ENCODE measurements around the gene PER2.

The PER2 gene

DNA sequence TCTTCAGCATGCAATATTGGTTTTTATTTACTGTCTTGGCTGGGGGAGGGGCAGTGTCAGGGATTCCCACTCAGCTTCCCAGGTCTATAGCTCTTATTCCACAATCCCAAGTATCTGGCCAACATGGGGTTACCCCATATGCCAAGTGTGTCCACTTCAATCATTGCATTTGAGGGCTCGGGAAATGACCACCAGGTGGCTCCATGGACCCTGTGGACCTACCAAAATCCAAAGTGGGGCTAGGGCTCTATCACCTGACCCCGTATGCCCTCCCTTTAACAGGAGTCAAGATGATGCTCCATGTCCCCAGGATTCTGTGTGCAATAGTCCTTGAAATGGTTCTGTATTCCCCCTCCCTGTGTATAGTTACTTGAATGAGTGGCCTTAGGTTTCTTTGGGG is 19.8 kb upstream of the PER2 start:
- no peak for DNase-seq (ENCODE audit: low read depth in 2 of 2)

DNA sequence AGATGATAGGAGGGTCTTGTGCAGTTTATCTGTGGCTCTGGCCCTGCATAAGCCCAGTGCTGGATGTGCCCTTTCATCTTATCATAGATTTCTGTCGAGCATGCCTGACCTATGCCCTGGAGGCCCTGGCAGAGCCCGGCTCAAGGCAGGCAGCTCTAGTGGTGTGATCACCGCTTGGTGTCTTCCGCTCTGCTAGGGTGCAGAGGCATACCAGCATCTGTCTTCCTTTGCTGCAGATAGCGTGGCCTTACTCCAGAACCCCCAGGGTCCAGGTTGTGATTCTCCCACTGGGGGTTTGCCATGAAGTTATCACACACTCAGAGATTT is 18.2 kb upstream of the PER2 start:
- DNase-seq (ENCODE audit: low read depth in 2 of 2), result no peak

DNA sequence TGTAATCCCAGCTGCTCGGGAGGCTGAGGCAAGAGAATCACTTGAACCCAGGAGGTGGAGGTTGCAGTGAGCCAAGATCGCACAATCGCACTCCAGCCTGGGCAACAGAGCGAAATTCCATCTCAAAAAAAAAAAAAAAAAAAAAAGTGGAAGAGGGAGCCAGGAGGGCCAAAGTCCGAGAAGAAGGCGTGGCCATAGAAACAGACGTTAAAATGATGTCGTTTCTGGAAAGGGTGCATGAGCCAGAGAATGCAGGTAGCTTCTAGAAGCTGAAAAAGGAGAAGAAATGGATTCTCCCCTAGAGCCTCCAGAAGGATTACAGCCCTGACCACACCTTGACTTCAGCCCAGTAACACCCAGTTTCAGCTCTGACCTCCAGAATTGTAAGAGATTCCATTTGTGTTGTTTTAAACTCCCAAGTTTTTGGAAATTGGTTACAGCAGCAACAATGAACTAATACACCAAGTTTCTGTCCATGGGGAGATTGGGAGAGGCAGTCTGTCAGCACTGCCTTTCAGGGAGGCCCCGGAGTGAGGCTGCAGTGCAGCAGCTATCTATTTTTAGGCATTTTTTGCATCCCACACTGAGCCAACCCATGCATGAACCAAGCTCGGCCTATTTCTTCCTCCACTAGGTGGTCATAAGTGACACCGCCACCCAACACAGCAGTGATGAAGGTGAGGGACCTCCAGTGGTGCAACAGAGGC is 17.7 kb upstream of the PER2 start:
- DNase-seq (ENCODE audit: low read depth in 2 of 2), result no peak

DNA sequence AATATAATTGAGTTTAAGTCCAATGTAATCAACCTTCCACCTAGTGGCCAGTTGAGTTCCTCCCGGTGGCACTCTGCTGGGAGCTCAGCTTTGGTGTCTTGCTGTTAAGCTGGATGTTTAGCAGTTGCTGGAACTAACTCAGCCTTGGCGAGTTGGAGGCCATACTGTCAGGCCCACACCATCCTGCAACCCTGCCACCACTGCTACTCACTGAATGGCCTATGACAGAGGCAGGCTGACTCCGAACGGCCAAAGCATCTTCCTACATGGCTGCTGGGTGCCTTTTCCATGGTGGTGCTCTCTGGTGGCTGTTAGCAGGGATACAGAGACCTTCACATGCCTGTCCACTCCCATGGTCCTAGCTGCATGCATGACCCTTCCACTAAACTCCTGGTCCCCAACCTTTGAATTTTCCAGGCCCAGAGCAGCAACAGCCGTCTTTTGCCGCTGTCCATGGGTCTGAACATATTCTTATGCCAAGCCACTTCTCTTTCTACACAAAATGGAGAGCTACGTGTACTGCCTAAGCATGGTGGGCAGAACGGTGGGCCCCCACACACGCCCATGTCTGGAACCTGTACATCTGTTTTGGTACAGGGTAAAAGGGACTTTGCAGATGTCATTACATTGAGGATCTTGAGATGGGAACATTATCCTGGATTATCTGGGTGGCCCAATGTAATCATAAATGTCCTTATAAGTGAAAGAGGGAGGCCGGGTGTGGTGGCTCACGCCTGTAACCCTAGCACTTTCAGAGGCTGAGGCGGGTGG is 16.9 kb upstream of the PER2 start:
- no peak for DNase-seq (ENCODE audit: low read depth in 2 of 2)

DNA sequence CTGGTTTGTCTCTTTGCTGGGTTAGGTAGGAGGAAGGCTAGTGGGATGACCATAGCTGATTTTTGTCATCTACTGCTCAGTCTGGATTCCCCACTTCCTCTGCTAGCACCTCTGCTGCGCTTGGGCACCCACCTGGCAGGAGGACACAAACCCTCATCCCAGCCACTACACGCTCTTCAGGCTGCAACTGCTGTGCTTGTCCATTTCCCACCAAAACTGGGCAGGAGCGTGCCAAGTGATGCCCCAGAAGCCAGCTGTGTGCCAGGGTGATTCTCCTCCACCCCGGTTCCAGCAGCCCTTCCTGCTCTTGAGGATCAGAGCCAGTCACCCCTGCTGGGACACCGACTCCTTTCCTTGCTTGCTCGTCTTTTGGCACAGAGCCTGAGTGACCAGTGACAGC is 15.7 kb upstream of the PER2 start:
- no peak for DNase-seq (ENCODE audit: low read depth in 2 of 2)

DNA sequence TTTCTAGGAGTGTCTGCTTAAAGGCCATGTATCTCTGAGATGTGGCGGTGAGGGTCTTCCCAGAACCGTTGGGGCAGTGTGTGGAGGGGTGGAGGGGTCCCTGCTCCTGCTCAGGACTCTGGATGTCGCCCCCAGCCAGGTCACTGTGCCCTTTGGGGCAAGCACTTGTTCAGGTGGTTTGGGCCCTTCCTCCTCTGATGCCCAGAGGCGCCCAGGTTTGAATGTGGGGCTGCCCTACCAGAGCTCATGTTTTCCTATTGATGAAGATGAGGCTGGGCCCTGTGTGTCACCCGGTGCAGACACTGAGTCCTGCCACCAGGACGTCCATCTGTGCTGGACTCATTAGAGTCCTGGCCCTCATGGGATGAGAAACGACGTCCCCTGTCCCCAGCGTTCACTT is 14.3 kb upstream of the PER2 start:
- DNase-seq (ENCODE audit: low read depth in 2 of 2), result no peak

DNA sequence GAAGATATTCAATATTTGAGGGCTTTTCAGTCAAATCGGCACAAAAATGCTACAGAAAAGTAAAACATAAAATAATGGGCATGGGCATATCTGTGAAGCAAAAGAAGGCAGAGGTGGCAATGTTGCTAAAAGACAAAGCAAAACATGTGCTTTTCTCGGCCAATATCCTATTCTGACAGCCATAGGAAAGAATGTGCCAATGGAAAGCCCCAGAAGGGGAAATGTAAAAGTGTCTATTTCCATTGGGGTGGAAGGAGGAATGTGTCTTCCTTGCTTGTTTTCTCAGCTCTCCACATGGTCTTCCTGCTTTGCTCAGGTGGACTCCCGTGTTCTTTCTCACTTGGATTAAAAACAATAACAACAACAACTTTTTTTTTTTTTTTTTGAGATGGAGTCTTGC is 13.7 kb upstream of the PER2 start:
- no peak for DNase-seq (ENCODE audit: low read depth in 2 of 2)

DNA sequence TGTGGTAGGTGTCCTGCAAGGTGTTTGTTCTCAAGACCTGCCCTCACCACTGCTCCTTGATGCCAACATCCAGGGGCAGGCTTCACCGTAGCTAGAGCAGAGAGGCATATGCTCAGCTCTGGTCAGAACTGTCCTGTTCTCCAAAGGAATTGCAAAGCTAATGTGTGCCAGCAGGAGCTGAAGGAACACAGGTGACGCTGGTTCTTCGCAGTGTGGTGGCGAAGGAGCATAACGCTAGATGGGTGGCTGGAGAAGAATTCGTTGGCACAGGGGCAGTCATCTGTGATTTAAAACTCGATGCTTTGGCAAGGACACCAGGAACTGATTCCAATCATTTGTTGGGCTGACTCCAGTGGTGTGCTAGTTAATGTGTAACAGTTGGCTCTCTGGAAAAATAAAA is 11.4 kb upstream of the PER2 start:
- no peak for DNase-seq (ENCODE audit: low read depth in 2 of 2)

DNA sequence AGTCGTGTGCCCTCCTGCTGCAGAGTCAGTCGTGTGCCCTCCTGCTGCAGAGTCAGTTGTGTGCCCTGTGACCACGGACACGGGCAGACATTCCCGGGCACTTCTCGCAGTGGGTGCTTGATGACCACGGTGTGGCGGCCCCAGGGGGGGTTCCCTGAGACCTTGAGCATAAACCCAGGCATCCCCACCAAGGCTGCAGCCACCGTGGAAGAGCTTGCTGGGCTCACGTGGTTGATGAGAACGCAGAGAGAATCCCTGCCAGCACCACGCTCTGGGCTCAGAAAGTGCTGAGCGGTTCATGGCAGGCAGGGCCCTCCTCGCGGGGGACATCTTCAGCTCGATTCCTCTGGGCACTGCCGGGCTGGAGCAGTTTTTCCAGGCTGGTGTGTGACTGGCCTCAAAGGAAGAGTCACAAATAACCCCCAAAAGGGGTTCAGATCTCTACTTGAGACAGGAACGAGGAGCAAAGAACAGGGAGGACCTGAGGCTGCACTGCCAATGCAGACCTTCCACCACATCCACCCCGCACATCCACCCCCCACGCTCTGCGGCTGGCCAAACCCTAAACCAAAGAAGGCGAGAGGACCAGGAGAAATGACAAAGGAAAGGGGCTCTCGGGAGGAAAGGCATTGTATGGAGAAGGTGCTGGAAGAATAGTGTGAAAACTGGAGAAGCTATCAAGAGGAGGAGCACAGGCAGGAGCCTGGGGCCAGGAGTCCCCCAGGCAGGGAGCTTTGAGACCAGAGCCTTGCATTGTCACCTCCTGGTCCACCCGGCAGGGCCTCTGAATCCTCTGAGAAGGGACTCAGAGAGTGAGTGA is 8.4 kb upstream of the PER2 start:
- DNase-seq (ENCODE audit: low read depth in 2 of 2), result no peak

DNA sequence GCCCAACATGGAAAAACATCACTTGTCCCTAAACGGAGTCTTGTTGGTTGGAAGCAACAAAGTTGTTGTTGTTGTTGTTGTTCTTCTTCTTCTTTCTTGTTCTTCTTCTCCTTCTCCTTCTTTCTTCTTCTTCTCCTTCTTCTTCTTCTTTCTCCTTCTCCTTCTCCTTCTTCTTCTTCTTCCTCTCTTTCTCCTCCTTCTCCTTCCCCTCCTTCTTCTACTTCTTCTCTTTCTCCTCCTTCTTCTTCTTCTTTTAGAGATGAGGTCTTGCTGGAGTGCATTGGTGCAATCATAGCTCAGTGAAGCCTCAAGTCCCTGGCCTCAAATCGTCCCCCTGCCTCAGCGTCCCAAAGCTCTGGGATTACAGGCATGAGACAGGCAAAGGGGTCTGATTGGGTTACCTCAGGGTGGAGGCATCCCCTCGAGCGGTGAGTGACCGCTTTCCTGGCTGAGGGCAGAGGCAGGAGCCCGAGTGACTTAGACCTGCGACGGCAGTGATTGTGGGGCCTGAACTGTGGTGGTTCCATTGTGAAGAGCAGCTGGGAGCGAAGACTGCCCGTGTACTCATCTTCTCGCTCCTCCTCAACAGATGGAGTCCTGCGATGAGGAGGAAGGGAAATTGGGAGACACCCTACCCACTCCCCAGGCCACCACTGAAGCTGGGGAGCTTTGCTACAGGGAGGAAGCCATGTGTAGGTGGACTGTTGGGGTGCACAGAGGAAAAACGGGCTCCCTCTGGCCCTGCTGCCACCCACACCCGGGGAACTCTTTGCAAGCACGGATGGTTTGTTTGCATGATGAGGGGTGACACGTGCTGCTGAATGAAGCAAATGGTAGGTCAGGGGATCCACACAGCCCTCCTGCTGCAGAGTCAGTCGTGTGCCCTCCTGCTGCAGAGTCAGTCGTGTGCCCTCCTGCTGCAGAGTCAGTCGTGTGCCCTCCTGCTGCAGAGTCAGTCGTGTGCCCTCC is 7.0 kb upstream of the PER2 start:
- no peak for DNase-seq (ENCODE audit: low read depth in 2 of 2)

DNA sequence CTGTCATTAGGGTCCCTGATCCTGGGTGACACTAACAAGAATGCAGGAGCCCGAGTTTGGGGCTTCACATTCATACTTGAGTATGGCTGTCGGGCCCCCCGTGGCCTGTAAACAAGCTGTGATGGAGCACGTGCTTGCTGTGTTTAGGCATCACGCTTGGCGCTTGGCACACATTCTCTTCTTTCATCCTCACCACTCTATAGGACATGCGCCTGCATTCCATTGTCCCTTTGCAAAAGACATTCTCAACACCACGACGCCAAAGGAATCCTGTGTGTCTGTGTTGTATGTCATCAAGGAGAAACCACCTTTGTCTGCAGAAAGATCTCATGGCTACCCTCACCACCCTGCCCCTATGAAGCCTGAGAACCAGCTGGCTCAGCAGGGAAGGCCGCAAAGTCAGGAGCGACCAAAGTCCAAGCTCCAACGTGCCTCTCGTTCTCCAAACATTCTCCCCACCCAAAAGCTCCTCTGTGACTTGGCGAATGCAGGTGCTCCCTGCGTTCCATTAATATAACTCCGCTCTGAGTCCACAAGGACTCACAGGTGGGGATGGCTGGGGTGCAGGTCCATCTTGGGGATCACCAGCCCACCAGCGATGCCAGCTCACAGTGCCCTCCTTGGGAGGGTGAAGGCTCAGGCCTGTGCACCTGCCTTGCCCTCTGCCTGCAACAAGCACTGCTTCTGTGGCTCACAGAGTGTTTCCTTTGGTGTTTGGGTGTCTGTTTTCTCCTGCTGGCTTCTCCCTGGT is 6.2 kb upstream of the PER2 start:
- DNase-seq (ENCODE audit: low read depth in 2 of 2), result no peak

DNA sequence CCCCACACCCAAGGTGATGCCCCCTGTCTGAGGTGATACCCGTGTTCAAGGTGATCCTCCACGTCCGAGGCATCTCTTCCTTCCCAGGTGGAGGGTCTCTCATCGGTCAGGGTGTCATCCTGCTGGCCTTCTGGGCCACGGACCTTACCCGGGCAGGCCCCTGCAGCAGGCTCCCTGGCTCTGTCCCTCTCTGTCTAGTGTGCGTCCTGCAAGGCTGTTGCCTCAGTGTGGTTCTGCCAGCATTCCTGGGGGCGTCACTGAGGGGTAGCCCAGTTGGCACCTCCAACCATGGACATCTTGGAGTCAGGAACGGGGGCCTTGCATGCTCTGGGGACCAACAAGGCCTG is 5.6 kb upstream of the PER2 start:
- no peak for DNase-seq (ENCODE audit: low read depth in 2 of 2)

DNA sequence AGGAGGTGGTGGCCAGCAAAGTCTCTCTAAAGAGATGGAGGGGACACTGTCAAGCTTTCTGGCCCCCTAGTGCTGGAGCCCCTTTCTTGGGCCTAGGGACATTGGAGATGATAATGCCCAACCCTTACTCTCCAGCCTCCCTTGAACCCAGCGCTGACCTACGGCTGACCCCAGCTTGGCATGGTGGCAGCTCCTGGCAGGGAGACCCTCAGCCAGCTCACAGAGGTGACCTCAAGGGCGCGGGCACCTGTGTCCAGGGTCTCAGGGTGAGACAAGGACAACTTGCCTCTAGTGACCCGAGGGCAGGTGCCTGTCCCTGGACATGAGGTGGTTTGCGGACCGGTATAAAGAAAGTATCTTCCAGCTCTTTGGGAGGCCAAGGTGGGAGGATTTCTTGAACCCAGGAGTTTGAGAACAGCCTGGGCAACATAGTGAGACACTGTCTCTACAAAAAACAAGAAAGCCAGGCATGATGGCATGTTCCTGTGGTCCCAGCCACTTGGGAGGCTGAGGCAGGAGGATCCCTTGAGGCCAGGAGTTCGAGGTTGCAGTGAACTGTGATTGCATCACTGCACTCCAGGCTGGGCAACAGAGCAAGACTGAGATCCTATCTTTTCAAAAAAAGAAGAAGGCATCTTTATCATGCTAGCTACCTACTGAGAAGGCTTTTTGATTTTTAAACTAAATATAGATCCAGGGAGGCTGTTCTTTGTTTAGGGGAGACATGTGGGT is 3.3 kb upstream of the PER2 start:
- DNase-seq (ENCODE audit: low read depth in 2 of 2), result no peak

DNA sequence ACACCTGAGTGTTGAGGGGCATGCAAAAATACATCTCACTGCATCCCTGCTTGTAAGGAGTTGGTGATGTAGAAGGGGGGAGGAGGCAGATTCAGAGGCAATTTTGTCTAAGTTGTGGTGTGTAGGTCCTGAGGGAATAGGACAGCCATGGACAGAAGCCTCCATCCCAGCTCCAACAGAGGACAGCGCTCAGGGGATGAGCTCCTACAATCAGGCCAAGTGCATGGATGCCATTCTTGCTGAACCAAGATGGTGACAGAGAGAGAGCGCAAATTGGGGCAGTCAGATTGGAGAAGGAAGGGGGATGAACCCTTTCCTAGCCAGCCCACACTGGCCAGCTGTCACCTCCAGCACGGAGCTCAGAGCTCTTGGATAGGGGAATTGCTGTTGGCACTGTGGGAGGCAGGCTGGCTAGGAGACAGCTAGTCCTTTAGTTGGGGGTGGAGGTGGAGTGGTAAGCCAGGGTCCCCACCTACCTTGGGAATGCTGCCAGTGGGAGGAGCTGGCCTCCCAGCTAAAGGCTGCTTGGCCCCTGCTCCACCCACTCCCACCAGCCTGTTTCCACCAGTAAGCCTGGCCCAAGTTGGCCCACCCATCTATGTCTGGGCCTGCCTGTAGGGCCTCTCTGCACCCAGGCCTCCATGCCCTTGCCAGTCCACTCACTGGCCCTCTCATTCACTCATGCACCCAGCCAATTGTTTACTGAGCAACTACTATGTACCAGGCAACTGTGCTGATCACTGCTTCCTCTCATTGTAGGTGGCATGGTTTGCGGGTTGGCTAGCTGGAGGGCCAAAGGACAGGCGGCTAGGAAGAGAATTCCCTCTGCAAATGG is 2.5 kb upstream of the PER2 start:
- no peak for DNase-seq (ENCODE audit: low read depth in 2 of 2)

DNA sequence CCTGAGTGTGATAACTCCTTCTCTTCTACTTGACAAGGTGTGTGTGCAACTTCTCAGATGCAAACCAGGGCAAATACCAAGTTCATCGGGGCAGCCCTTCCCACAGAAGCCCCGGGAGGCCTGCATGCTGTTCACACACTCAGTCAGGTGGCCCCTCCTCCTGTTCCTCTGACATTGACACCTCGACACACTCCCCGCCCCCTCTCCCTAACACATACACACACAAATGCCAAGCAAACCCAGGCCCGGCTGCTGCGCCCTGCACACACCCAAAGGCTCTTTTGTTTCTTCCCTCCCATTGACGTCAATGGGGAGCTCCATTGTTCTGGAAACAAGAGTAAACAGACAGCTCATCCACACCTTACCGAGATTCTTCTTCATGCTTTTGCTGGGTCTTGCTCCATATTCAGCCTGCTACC is 1.7 kb upstream of the PER2 start:
- DNase-seq (ENCODE audit: low read depth in 2 of 2), result no peak

DNA sequence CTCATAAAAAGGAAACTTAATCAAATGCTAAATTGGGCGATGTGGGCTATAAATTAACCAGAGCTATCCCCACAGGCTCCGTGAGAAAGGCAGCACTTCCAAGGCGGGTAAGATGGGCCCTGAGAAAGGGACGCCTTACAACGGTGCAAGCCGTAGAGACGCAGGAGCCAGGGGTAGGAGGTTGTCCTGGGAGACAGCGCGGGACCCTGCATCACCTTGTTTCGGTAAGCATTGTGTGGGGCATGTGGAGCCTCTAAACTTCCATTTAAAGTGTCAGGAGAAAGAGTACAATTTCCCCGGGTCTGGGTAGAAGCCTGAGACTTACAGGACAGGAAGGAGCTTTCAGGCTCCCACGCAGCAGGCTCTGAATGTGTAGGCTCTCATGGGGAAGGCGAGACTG is 1.2 kb upstream of the PER2 start:
- DNase-seq (ENCODE audit: low read depth in 2 of 2), result no peak

DNA sequence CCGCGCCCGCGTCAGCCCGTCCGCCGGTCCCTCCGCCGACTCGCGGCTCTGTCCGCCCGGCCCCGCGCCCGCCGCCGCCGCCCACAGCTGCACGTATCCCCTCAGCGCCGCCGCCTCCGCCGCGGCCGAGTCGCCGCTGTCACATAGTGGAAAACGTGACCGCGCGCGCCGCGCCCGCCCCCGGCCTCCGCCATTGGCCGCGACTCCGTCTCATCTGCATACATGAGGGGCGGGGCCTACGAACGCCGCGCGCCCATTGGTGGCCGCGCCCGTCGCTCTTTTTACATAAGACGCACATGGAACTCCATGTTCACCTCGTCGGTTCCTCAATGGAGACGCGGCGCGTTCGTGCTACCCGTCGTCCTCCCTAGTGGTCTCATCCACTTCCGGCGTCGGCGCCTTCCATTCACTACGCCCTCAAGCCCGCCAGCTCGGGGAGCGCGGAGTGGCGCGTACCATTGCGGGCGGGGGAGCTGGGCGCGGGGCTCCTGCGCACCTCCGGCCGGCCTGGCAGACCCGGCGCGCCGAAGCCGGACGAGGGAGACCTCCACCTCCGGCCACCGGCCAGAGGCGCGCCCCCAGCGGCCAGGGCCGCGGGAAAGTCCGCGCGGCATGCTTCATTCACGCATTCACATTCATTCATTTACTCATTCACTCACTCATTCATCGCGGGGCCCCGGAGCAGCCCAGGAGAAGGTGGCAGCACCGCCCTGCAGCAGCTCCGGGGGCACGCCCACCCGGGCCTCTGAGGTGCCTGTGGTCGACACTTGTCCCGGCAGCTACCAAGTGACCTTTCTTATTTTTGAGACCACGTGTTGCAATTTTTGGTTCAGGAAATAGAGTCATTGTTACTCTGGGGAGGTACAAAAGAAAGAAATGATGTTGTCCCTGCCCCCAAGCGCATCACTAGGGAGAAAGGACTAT is 502 bp upstream of the PER2 start:
- DNase-seq (ENCODE audit: low read depth in 2 of 2), result peak; percentile 94 to 98

DNA sequence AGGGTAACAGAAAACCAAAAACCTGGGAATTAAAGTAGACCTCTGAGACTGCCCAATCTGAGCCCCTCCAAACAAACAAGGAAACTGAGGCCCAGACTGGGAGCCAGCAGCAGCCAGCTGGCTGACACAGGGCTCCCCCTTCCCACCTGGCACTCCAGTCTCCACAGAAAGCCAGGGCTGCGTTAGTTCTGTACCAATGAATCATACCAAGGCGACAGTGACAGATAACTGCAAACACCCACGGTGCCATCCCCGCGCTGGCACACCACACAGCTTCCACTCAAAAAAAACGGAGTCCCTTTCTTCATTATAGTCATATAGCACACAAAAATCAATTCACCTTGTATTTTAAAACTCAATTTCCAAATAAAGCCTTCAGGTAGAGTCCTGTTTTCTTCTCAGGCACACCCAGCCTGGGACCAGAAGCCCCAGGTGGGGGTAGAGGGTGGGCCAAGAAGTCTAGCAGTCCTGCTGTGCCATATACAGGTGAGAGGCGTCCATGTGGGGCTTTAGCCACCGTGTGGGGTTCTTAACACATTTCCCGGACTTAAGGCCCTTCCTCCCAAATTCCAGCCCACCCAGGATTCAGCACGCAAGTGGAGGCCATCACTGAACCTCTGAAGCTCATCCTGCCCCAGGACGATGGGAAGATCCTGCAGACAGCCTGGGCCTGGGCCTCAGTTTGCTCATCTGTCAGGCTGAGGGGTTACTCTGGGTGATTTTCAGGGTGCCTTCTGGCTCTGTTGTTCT is 1.2 kb downstream of the PER2 start:
- DNase-seq (ENCODE audit: low read depth in 2 of 2), result peak in 1 of 2 donors; percentile 39

Measured in stimulated activated CD8-positive, alpha-beta memory T cell treated with anti-CD3 and anti-CD28 coated beads, Interleukin-15, amount 100 ng/mL, for 48 hours (primary cell).